Stimulated activated CD4-positive, alpha-beta T cell treated with anti-CD3 and anti-CD28 coated beads, Interleukin-15, amount 100 ng/mL, for 24 hours (primary cell): ENCODE measurements around the gene EMILIN3.

ENCODE experiments used
- DNase-seq: peaks from one replicate; pipeline ENCODE4 v3.0.0-alpha.2; 2020

EMILIN3 gene

DNA sequence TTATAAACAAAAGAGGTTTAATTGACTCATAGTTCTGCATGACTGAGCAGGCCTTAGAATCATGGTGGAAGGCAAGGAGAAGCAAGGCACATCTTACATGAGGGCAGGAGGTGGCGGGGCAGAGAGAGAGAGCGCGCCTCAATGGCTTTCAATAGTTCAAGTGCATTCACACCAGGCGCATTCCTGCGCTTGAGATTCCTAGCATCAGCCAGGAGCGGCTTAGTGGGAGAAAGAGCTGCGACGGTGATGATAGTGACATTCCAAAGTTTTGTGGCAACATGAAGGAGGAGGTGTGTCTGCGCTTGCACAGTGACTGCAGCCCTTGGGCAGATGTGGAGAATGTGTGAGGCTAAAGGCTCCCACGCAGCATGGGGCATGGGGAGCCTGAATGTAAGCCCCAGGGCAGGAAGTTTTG, 25.0 kb upstream of the EMILIN3 start:
- no peak for DNase-seq

- no peak for DNase-seq
These were observed 24.3 kb upstream of the EMILIN3 start for GRCh38 chr20:41390889-41391288.

DNA sequence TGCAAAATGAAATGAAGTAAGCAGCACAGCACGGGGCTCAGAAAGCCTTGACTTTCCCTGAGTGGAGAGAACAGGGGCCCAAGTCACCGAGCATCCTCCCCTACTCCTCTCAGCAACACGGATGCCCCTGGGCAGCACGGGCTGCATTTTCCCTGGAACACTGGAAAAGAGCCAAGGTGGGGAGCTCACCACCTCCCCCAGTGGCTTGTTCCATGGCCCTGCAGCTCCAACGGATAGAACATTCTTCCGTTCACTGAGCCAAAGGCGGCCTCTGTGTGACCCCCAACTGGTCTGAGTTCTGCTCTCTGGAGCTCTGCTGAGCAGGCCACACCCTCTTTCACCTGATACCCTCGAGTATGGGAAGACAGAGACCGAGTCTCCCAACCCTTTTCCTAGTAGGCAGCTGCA, 20.8 kb upstream of the EMILIN3 start:
- DNase-seq: no peak

DNA sequence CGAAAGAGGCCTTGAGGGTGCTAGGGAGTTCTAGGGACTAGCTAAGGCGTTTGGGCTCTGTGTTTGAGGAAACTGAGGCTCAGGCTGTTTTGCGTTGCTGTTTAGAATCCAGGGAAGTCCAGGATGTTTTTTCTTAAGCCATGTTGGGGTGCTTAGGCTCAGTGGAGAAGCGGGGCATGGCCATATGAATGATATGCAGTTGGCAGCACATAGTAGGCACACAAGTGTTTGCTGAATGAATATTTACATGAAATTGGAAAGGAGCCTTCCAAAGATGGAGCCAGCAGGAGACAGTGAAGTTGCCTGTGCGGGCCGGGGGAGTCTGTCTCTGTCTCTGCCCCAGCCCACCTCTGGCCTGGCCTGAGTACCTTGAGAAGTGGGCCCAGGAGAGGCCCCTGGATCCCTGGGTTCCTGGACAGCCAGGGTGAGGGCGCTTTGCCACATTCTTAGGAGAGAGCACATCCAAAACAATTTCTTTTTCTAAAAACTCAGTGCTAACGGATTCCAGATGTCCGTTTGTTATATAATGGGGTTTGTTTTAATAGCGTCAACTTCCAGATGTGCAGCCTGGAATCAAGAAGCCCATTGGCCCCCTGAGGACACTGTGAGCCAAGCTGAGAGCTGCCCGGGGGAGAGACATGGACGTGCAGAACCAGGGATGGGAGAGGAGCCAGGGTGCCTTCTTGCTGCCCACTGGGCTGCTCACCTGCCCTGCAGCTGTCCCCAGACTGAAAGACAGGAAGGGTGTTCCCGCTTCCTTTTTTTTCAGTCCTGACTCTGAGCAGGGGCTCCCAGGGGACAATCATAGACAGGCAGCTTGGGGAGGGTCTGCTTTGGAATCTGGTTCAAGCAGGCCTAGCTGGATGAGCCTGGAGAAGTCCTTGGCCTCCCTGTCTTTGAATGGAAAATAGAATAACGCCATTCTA, 20.1 kb upstream of the EMILIN3 start:
- no peak for DNase-seq

- DNase-seq: no peak
These were observed 16.2 kb upstream of the EMILIN3 start for GRCh38 chr20:41382791-41383305.

DNA sequence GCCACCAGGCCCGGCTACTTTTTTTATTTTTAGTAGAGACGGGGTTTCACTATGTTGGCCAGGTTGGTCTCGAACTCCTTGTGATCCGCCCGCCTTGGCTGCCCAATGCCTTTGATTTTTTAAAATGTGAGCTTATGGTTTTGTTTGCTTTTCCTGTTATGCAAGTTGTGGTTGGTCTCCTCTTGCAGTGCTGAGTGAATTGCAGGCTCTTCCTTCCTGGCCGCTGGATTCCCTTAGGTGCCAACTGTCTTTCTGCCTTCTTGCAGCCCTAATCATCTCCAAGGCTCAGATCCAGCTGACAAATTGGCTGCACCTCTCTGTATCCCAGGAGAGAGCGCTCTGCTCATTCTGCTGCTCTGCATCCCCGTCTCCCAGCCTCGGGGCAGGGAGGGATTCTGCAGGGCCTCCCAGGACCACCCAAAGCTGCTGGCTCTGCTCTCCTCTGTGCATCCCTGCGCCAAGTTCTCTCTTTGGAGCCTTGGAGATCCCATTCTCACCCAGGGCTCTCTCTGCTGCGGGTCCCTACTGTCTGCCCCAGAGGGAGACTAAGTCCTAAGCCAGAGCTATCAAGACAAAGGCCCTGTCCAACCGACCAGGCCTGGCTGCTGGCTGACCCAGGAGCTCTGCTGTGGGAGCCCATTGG, 14.1 kb upstream of the EMILIN3 start:
- no peak for DNase-seq

GRCh38 chr20:41379551-41379950, 12.9 kb upstream of the EMILIN3 start:
- DNase-seq: no peak

GRCh38 chr20:41377275-41377674, 10.7 kb upstream of the EMILIN3 start:
- no peak for DNase-seq

DNA sequence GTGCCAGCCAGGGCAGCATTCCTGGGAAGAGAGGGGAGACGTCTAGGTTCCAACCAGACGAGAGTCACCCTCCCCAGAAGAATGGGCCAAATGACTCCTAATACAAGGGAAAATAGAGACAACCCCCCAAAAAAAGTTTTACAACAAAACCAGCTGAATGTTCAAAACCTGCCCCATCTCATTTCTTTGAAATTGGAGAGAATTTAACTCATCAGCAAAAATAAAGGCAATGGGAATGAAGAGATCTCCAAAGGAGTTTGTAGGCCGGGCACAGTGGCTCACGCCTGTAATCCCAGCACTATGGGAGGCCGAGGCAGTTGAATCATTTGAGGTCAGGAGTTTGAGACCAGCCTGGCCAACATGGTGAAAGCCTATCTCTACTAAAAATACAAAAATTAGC, 9.7 kb upstream of the EMILIN3 start:
- DNase-seq: no peak

GRCh38 chr20:41375846-41376245, 9.2 kb upstream of the EMILIN3 start:
- no peak for DNase-seq

DNA sequence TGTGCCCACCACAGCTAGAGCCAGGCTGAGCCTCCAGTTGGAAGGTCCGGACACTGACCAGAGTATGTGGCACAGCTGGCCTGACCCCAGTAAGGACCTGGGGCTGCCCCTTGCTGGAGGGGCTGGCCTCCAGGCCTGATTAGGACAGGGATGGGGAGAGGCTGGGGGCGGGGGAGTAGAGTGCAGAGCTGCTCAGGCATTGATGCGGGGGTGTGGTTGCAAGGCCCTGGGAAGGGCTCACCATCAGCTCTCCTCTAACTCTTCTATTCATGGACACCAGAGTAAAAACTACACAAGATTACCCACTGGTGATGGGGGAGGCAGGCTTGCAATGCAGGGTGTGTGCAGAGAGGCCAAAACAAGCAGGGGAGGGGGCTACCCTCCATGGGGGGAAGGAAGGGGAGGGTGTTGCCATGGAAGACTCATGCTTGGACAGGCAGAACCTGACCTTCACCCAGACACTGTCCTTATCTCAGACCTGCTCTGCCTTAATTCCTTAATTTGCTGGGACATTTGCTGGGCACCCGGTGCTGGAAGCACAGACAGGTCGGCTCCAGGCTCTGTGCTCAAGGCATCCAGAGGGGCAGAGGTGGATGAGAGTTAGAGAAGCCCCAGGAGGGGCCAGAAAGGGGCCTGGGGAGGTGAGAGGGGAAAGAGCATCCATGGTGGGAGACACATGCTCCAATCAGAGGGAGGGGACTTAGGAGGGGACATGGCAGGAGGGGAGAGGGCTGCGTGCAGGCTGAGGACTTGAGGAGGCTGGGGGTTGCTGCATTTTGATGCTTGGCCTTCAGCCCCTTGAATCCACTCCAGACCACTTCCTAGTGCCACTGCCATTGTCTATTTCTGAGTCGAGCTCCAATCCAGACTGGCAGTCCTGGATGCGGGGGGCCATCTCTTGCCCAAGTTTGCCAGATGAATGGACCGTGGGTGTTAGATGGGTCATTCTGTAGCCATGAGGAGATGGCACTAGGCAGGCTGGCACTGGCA, 7.6 kb upstream of the EMILIN3 start:
- DNase-seq: no peak

GRCh38 chr20:41373251-41373783, 6.7 kb upstream of the EMILIN3 start:
- no peak for DNase-seq

DNA sequence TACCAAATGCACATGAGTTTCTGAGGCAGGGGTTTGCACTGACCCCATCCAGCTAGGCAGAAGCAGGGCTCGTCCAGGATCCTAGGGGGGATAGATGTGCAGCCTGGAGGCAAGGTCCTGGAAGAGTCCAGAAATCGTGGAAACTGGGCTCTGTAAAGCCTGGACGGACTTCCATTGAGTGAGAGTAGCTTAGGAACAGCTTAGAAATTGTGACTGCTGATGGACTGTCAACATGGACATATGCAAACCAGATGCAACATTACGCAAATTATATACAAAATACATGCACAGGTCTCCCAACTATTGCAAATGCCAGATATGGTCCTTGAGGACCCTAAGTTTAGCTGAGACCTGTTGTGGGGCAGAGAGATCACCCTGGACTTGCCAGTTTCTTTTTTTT, 4.8 kb upstream of the EMILIN3 start:
- no peak for DNase-seq

DNA sequence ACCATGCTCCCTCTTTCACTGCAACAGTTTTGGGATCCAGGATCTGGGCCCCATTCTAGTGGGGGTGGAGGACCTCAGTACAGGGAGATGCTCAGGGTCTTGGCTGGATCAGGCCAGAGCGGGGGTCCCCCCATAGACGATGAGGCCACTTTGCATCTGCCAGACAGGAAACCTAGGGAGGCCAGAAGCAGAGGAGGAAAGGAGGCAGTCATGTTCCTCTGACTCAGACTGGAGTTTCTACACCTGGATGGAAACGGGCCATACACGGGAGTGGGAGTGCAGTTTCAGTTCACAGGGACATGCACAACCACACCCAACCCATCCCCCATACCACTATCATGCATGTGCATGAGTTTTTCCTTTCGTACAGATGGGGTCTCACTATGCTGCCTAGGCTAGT, 3.6 kb upstream of the EMILIN3 start:
- DNase-seq: no peak

GRCh38 chr20:41369673-41370072, 3.1 kb upstream of the EMILIN3 start:
- no peak for DNase-seq

DNA sequence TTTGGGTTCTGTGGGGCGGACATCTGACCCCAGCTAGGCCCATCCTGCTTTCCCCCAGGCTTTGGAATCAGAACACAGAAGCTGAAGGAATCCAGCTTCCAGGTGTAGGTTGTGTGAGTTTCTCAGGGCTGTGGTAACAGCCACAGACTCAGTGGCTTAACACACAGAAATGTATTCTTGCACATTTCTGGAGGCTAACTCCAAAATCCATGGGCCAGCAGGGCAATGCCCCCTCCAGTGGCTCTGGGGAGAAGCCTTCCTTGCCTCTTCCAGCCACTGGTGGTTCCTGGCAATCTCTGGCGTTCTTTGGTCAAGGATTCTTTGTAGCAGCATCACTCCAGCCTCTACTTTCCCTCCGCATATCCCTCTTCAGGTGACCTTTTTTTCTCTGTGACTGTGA, 1.3 kb upstream of the EMILIN3 start:
- DNase-seq: no peak

- DNase-seq: no peak
These were observed 726 bp upstream of the EMILIN3 start for GRCh38 chr20:41367393-41367695.

DNA sequence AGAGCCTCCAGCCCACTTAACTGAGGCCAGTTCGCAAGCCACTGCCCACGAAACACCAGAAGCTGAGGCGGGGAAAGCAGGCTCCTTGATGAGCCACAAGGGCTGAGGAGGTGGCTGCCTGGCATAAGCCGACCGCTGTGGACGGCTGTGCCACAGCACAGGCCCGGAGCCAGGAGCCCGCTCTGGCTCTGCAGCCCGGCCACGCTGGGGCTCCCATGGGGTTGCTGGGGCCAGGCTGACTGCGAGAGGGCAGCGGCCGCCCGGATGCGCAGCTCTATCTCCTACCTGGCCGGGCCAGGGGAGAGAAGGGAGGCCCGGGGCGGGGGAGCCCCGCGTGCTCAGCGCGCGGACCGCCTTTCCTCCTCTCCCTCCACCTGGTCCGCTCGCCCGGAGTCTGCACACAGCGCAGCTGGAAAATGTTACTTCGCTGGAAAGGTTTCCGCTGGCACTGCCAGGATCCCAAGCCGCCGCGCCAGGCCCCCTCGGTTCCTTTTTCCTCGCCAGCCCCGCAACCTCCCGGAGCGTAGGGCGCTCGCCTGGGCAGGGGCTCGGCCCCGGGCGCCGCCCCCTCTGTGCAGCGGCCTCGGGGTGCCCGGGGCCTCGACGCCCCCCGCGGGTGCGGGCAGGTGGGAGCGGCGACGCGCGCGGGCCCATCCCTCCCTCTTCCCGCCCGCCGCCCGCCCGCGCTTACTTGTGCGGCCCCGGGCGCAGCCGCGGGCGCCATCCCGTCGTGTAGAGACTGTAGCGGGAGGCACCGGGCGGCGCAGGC, 657 bp downstream of the EMILIN3 start:
- DNase-seq: no peak

DNA sequence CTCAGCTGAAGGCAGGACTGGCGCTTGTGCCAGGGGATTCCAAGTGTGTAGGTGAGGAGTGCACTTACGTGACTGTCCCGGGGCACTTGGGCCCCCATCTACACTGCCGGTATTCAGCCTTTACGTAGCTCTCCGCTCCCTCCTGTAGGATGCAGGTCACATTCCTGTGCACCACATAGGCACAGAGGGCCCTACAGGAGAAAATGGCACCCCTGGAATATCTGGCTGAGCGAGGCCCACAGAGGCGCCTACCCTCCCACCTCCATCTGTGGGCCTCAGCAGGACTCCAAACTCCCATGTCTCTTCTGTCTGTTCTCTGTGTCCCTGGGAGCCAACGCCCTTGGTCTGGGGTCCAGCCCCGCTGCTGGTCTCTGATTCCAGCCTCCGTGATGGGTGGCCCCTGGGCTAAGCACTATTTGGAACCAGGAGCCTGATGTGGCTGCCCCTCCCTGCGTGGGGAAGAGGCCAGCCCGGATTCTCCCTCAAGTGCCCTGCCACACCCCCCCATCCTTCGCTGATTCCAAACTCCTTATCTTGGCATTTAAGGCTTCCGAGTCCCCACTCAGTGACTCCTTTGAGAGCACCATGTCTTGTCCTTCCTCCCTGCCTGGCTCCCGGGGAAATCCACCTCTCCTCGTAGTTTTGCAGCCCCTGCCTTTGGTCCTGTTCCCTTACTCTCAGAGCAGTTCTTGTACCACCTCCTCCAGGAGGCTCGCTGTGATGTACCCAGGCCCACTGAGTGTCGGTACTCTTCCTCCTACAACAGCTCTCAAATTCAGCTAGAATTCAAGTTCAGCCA, 1.5 kb downstream of the EMILIN3 start:
- DNase-seq: no peak

DNA sequence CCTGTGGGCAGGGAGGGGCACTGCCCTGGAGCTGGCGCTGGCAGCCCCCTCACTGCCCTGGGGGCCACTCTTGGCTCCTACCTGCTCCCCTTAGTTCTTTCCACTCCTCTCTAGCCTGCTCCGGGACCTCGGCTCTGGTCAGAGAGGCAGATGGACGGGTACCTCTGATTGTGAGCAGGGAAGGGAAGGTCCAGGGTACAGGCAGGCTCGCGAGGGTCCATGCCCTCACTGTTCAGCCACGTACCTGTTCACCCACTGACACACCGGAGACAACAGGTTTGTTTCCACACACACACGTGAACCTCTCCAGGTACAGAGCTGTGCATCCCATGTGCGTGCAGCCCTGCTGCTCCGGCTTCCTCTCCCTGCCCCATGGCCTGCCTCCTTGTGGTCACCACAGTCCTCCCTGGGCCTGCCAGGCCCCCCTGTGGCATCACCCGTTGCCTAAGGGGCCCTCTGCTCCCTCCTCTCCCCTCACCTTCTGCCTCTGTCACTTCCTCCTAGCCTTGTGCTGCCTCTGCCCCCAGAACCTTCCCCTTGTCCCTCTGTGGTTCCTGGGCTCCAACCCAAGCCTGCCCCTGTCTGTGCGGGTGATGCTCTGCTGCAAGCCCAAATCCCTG, 2.3 kb downstream of the EMILIN3 start:
- DNase-seq: no peak

DNA sequence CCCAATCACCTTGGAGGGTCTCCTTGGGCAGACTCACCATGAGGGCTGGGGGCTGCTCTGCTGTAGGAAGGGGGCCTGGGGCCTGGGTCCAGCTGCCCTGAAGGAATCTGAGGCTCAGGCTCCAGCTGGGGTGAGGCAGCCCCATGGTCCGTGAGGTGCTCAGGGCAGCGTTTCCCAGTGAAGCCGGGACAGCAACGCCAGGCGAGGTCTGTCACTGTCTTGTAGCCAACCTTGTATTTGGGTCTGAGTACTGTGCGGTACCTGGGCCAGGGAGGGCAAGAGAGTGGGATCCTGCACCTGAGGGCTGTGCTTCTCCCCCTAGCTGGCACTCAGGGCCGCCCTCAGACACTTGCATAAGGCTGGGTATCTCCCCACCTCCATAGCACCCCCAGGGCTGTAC, 3.0 kb downstream of the EMILIN3 start:
- DNase-seq: no peak
